Mesothelial cell of epicardium (in vitro differentiated cells): Measurements from ENCODE around the gene SALL4. TPM values are rescaled to one million over a fixed set of nuclear protein-coding genes. Genes with fewer than 3 reads are reported as not detected.

Experiments
- DNase-seq, 2 experiments: peaks; one replicate each; pipeline ENCODE4 v3.0.0; 2021; ENCODE audit warnings: low spot score in 2 of 2; ENCODE audit not compliant: unreplicated experiment in 2 of 2
- H3K27ac Mint-ChIP-seq: 2 replicates; pipeline ENCODE4 v1.8.0; 2021; ENCODE audit warnings: mixed read lengths
- H3K27me3 Mint-ChIP-seq: 2 replicates; pipeline ENCODE4 v1.8.0; 2021; ENCODE audit warnings: low read depth, mixed read lengths
- H3K36me3 Mint-ChIP-seq: 2 replicates; pipeline ENCODE4 v1.8.0; 2021; ENCODE audit warnings: mixed read lengths
- H3K4me1 Mint-ChIP-seq: 2 replicates; pipeline ENCODE4 v1.8.0; 2021; ENCODE audit warnings: mixed read lengths
- H3K4me3 Mint-ChIP-seq: 2 replicates; pipeline ENCODE4 v1.8.0; 2021; ENCODE audit warnings: mild to moderate bottlenecking, moderate library complexity, mixed read lengths
- H3K9me3 Mint-ChIP-seq: 2 replicates; pipeline ENCODE4 v1.8.0; 2021; ENCODE audit warnings: mixed read lengths
- total RNA-seq: library from RNA; stranded (reverse); gene quantifications from 3 replicates; pipeline ENCODE4 v1.2.1, GENCODE V29; 2021
- TF ChIP-seq, protein P1 (sequence below): fragments of 200-600 bp; sonication (generic); IDR thresholded peaks from one replicate; pipeline ENCODE4 v1.5.0; 2021; ENCODE audit warnings: antibody characterized with exemption; ENCODE audit not compliant: unreplicated experiment

Gene SALL4
- total RNA-seq, 1 donor from 2014 or later: 20.5 TPM

DNA sequence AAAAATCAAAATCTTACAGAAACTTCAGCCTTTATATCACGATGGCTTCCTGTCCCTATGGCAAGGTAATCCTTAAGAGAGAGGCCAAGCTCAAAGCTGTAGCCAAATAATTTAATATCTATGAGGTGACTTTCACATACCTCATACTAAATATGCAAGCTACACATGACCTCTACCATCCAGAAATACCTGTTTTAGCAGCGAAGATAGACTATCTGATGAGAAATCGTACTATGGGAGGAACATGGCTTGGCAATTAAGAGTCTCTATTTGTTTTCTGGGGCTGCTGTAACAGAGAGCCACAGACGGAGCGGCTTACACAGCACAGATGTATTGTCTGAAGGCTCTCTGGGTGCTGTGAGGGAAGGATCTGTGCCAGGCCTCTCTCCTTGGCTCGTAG lies 31.0 kb upstream of the SALL4 start:
- Mint-ChIP-seq H3K27me3 (no peaks in the 10 kb centered on the region), H3K27ac (peak overlapping the region; percentile 68), H3K4me1 (peaks cover 39% of the 10 kb centered on the region), H3K9me3 (no peaks in the 10 kb centered on the region), H3K36me3 (no peaks in the 10 kb centered on the region), H3K4me3 (no peak overlapping the region)
- DNase-seq: no peak
- TF ChIP-seq, protein P1, sequence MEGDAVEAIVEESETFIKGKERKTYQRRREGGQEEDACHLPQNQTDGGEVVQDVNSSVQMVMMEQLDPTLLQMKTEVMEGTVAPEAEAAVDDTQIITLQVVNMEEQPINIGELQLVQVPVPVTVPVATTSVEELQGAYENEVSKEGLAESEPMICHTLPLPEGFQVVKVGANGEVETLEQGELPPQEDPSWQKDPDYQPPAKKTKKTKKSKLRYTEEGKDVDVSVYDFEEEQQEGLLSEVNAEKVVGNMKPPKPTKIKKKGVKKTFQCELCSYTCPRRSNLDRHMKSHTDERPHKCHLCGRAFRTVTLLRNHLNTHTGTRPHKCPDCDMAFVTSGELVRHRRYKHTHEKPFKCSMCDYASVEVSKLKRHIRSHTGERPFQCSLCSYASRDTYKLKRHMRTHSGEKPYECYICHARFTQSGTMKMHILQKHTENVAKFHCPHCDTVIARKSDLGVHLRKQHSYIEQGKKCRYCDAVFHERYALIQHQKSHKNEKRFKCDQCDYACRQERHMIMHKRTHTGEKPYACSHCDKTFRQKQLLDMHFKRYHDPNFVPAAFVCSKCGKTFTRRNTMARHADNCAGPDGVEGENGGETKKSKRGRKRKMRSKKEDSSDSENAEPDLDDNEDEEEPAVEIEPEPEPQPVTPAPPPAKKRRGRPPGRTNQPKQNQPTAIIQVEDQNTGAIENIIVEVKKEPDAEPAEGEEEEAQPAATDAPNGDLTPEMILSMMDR: no peak

- Mint-ChIP-seq H3K4me3 (no peak overlapping the region), H3K9me3 (no peaks in the 10 kb centered on the region), H3K36me3 (no peaks in the 10 kb centered on the region), H3K27ac (peak overlapping the region; percentile 79), H3K4me1 (peaks cover 34% of the 10 kb centered on the region), H3K27me3 (no peaks in the 10 kb centered on the region)
- peak in 1 of 2 experiments; percentile 38 for DNase-seq
- TF ChIP-seq, protein P1: no peak
These were observed 30.0 kb upstream of the SALL4 start for GRCh38 chr20:51832276-51832675.

DNA sequence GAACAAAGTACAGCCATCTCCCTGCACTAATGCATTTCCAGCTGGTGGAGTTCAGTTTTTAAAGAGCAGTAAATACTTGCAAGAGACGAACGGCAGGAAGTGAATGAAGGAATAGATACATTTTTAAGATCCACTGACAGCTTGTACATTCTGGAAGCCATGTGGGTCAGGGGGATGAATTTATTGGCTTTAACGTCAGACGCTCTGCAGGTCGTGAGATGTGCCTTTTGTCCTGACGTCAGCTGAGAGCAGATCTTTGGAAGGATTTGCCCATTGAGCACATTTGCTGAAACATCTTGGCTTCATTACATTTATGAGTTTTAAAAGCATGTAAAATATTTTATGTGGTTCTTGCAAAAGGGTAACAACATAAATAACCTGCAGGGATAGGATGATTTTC lies 29.5 kb upstream of the SALL4 start:
- TF ChIP-seq, protein P1: no peak
- Mint-ChIP-seq H3K27me3 (no peaks in the 10 kb centered on the region), H3K36me3 (no peaks in the 10 kb centered on the region), H3K4me3 (no peak overlapping the region), H3K9me3 (no peaks in the 10 kb centered on the region), H3K27ac (peak overlapping the region; percentile 79), H3K4me1 (peaks cover 34% of the 10 kb centered on the region)
- DNase-seq: no peak

- Mint-ChIP-seq H3K4me3 (no peak overlapping the region), H3K27me3 (no peaks in the 10 kb centered on the region), H3K9me3 (no peaks in the 10 kb centered on the region), H3K27ac (peak overlapping the region; percentile 25), H3K36me3 (no peaks in the 10 kb centered on the region), H3K4me1 (peaks cover 34% of the 10 kb centered on the region)
- DNase-seq: no peak
- TF ChIP-seq, protein P1: no peak
These were observed 28.2 kb upstream of the SALL4 start for GRCh38 chr20:51830538-51830937.

- Mint-ChIP-seq H3K27ac (peak overlapping the region; percentile 7), H3K9me3 (no peaks in the 10 kb centered on the region), H3K4me3 (no peak overlapping the region), H3K27me3 (no peaks in the 10 kb centered on the region), H3K4me1 (peaks cover 34% of the 10 kb centered on the region), H3K36me3 (no peaks in the 10 kb centered on the region)
- no peak for DNase-seq
- TF ChIP-seq, protein P1: no peak
These were observed 26.4 kb upstream of the SALL4 start for GRCh38 chr20:51828762-51829161.

DNA sequence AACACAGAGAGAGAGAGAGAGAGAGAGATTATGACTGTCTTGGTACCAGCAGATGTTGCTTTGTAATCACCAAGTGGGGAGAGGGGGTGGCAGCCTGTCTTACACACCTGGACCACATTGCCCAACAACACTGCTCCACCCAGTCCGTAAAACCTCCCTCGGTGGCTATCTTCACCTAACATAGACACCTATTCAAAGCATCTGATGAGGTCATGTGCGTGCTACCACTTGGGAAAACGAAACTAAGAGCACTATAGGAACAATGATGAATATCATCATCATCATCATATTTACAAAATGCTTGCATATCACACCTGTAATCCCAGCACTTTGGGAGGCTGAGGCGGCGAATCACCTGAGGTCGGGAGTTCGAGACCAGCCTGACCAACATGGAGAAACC lies 24.1 kb upstream of the SALL4 start:
- H3K9me3 Mint-ChIP-seq: no peaks in the 10 kb centered on the region
- H3K27me3 Mint-ChIP-seq: no peaks in the 10 kb centered on the region
- peaks cover 13% of the 10 kb centered on the region for H3K4me1 Mint-ChIP-seq
- DNase-seq: no peak
- H3K27ac Mint-ChIP-seq: no peak overlapping the region
- H3K36me3 Mint-ChIP-seq: no peaks in the 10 kb centered on the region
- no peak overlapping the region for H3K4me3 Mint-ChIP-seq
- TF ChIP-seq, protein P1: no peak
